Stimulated activated CD4-positive, alpha-beta T cell treated with anti-CD3 and anti-CD28 coated beads, Interleukin-4, amount 100 ng/mL, for 1 hour (primary cell): ENCODE results near the gene CELSR2.

ENCODE experiments used
- DNase-seq: peaks from one replicate; pipeline ENCODE4 v3.0.0-alpha.2; 2020

Gene CELSR2

DNA sequence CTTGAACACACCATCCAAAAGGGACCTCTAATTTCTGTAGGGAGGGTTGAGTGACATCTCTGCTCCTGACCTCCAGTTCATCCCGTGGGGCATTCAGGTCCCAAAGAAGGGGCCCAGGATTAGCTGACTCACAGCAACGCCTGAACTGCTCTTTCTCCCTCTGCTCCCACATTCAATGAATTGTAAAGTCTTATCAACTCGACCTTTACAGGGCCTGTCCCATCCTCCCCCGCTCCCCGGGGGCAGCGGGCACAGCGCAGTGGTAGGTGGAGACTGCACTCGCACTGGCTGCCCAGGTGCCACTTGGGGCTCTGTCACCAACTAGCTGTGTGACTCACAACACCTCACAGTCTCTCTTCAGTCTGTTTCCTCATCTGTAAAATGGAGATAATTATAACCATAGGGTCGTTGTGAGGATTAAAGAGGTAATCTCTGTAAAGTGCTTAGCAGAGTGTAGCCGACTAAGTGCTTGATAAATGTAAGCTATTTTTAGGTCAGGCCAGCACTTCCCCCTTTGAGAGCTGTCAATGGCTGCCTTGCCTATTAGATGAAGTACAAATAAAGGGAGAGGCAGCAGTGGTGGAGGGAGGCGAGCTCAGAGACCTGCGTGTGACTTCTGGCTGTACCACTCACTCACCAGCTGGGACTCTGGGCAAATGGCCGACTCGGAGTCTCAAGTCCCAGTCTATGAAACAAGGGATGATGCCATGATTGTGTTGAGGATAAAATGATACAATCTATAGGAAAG lies 58.1 kb downstream of the CELSR2 start:
- no peak for DNase-seq

DNA sequence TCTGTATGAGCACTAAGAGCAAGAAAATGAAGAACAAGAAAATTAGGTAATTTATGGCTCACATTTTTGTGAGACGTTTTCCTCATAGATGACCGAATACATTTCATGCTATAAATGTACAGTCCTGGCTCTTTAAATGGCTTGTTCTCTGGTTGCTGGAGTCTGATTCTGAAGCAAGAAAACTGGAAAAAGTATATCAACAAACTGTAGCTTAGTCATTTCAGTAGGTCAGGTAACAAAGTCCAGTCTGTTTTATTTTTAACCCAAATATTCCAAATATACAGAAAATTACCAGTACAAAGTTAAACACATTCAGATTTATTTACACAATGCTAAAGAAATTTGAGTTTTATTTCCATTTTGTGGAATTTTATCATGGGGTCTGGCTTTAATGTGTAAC lies 60.0 kb downstream of the CELSR2 start:
- no peak for DNase-seq

DNA sequence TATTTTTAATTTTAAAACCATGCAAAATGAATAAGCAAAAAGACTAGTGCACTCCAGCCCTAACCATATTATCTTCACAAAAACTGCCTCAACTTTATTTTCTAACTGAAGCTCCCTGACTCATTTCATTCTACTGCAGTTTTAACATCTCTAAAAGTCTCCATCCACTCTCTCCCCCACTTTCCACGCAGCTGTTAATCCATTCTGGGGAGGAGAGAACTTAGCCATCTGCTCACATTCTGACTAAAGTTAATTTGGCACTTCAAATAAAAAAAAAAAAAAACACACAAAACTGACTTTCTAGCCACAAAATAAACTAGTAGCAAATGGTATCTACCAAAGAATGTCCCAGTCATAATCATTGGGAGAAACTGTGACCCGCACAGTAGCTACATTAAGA lies 62.9 kb downstream of the CELSR2 start:
- DNase-seq, result no peak

DNA sequence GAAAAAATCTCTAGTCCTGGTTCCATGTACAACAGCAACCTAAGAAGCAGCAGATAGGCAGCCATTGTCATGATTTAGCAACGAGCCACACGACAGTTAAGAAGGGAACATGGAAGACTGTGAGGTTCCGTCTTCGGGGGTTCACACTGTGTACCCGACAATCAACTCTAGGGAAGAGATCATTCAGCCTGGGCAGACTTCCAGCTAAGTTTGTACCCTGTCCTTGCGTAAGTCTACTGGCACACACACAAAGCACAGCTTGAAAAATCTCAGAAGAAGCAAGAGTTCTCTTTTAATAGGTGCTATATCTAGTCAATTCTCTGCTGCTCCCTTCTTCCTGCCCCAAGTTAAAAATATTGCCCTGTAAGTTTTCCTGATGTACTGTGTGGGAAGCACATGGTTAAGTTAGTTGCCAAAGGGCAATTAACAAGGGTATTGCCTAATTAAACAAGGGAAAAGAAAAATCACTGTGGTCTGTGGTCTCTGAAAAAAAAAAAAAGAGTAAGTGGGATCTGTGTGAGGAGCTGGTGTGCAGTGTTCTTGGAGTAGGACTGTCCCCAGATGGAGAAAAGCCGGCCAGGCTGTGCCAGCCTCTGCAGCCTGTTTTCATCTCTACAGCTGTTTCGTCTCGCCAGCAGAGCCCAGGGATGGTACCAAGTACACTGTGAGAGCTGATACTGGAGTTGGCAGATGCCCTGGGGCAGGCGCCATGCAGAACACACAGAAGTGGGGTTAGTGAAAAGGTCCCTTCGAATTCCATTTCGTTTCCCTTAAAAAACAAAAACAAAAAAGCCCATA lies 63.8 kb downstream of the CELSR2 start:
- no peak for DNase-seq

DNA sequence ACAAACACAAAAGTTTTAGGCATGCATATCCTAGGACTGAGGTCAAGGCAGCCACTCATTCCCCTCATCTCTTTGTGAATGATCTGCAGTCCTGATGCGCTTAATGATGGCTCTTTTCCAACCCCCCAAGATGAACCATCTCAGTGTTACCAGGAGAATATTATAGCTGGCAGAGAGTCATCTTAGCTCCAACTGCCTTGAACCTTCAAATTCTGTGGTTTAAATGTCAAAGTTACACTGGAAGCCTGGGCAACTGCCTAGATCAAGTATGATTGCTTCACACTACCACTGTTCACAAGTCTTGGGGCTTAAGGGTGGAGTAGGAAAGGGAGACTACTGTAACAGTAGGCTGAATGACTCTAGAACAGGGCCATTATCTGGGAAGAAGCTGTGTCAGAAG lies 65.5 kb downstream of the CELSR2 start:
- no peak for DNase-seq

DNA sequence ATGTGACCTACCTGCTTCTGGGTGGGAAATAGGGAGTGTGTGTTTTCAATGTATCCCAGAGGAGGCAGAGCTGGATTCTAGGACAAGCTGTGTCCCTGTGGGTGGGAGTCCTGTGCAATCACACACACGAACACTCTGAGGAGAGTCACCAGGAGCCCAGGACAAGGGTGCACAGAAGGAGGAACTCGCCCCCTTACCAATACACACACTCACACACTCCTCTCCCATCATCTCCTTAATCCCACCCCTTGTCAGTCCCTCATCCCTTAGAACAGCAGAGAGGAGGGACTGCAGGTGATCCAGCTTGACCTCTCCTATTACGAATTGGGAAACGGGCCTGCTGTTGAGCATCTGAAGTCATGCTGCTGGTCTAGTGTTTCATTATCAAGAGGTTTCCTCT lies 65.9 kb downstream of the CELSR2 start:
- DNase-seq, result no peak

DNA sequence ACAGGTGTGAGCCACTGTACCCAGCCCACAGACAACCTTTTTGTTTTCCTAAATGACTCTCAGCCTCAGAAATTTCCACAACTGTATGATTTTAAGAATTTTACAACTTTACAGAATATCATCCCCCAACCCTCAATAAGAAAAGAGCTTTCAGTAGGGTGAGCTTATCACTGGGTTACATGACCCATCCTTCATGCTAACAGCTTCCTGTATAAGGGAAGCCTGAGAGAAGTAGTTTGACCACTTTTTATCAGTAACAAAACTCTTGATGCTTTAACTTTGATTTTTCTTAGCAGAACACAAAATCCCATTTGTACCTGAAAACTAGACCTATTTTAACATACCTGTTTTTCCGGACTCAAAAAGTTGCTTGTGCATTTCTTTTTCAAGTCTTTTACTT lies 67.2 kb downstream of the CELSR2 start:
- DNase-seq, result no peak

DNA sequence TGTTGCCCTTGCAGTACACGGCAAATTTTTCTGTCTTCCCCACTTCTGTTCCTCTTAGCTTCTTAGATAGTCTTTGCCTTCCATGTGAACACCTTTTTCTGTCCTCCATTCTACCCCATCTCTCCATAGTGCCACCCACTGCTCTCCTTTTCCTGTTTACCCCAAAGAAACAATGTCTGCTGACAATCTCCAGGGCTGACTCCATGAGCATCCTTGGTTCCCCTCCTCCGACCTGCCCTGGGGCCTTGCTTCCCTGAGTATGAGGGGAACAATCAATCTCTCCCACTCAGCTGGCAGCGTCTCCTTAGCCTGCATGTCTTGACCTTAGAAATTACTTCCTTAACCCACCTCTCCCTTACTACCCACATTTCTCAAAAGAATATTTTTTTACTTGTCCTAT lies 69.8 kb downstream of the CELSR2 start:
- no peak for DNase-seq

DNA sequence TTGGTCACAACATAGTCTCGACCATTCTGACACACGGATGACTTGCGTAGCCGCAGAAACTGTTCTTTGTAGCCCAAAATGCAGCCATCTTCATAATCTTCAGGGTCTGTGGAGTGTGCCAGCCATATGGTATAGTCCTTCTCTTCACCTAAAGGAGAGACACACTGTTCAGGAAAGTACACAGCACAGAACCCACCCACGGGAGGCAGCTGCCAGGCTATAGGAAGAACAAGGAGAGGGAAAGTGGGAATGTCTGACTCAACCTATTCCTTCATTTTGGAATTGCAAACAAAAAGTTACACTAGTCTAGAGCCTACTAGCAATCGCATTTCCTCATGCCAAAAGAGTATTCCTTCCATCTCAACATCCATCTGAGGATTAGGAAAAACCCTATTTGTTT lies 73.6 kb downstream of the CELSR2 start:
- DNase-seq, result no peak
